ENCODE data around the gene SVBP.

DNA sequence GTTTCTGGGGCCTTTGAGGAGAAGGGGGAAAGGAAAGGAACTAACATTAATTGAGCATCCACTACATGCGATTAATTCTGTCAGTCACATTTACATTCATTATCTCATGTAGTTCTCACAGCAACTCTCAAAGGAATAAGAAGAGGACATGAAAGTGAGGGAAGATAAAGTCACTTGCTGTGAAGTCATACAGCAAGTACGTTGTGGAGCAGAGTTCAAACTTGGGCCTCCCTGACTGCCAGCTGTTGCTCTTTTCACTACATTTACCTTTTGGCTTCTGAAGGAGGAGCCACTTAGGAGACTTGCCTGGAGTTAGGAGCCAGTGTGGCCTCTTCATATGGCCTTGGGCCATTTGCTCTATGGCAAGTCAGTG is 35.4 kb upstream of the SVBP start:
- TF ChIP-seq, protein P1, sequence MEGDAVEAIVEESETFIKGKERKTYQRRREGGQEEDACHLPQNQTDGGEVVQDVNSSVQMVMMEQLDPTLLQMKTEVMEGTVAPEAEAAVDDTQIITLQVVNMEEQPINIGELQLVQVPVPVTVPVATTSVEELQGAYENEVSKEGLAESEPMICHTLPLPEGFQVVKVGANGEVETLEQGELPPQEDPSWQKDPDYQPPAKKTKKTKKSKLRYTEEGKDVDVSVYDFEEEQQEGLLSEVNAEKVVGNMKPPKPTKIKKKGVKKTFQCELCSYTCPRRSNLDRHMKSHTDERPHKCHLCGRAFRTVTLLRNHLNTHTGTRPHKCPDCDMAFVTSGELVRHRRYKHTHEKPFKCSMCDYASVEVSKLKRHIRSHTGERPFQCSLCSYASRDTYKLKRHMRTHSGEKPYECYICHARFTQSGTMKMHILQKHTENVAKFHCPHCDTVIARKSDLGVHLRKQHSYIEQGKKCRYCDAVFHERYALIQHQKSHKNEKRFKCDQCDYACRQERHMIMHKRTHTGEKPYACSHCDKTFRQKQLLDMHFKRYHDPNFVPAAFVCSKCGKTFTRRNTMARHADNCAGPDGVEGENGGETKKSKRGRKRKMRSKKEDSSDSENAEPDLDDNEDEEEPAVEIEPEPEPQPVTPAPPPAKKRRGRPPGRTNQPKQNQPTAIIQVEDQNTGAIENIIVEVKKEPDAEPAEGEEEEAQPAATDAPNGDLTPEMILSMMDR (IDR thresholded peaks at IDR 0.05): no peak
- TF ChIP-seq EP300 (IDR thresholded peaks at IDR 0.05): no peak
